ENCODE data around the gene DBP. TPM values are rescaled to one million over a fixed set of nuclear protein-coding genes. Genes with fewer than 3 reads are reported as not detected.

Gene DBP
- total and polyA plus RNA-seq, 2 of the 13 experiments (the other 11 are each of a cell fraction or from before 2014, with no cell fraction given) = 1.7 to 5.8 TPM

DNA sequence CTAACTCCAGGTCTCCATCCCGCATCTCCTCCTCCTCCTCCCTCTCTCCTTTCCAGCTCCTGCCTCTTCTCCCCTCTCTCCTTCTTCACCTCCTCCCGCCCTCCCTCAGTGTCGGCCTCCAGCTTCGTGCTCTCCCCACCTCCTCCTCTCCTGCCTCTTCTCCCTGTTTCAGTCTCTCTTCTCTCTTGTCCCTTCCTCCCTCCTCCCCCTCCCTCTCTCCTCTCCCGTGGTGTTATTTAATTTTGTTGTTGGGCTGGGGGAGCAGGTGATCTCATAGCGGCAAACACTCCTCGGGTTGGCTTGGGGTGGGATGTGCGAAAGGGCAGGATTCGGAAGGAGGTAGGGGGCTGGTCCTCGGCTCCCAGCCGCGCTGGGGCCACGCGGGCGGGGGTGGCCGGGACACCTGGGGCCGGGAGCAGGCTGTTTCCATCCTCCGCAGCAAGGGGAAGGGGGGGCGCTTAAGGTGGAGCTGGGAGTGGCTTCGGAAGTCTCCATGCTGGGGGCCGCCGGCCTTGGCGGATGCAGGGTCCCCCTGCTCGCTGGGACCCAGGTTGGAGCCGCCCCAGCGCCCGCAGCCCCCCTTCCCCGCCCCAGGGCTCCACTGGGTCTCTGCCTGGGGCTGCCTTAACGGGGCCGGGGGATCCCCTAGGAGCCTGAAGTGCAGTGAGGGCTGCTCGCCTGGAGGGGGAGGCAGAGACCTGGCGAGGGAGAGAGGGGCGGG is 9.0 kb upstream of the DBP start, which contains the start of gene CA11 (continued):
- TF ChIP-seq, protein P1, sequence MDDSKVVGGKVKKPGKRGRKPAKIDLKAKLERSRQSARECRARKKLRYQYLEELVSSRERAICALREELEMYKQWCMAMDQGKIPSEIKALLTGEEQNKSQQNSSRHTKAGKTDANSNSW (CRISPR knock-in tag; IDR thresholded peaks at IDR 0.05; ENCODE audit: borderline replicate concordance) = 0 out of 2 replicates have a peak, but pooled peaks have one; percentile 30
- TF ChIP-seq MBD4 (IDR thresholded peaks at IDR 0.05; ENCODE audit: borderline replicate concordance, low read length) (no peak), RFX3 (CRISPR knock-in tag; IDR thresholded peaks at IDR 0.05) (no peak), TCF7 (IDR thresholded peaks at IDR 0.05; ENCODE audit: low read depth) (no peak), NR2C2 (CRISPR knock-in tag; IDR thresholded peaks at IDR 0.05; ENCODE audit: borderline replicate concordance) (no peak), FIP1L1 (IDR thresholded peaks at IDR 0.05; ENCODE audit: borderline replicate concordance, insufficient read depth, low read depth, low read length) (no peak), TAF1 (CRISPR knock-in tag; IDR thresholded peaks at IDR 0.05) (no peak), SSRP1 (CRISPR knock-in tag; IDR thresholded peaks at IDR 0.05) (0 out of 2 replicates have a peak, but pooled peaks have one; percentile 44), GABPB1 (CRISPR knock-in tag; IDR thresholded peaks at IDR 0.05) (peak; percentile 58; the same call in 1 of the 2 replicates), ZNF749 (CRISPR knock-in tag; IDR thresholded peaks at IDR 0.05; ENCODE audit: borderline replicate concordance) (no peak), NRL (CRISPR knock-in tag; IDR thresholded peaks at IDR 0.05; ENCODE audit: borderline replicate concordance) (no peak), TOPORS (CRISPR knock-in tag; IDR thresholded peaks at IDR 0.05) (no peak), SP5 (CRISPR knock-in tag; IDR thresholded peaks at IDR 0.05; ENCODE audit: borderline replicate concordance, low read depth) (peak; percentile 84), STAG1 (CRISPR knock-in tag; IDR thresholded peaks at IDR 0.05) (peak; percentile 88), FOXA3 (CRISPR knock-in tag; IDR thresholded peaks at IDR 0.05) (no peak), SNRNP70 (IDR thresholded peaks at IDR 0.05; ENCODE audit: low read depth, low read length) (no peak), ZFP36L2 (CRISPR knock-in tag; IDR thresholded peaks at IDR 0.05) (no peak), ZSCAN25 (CRISPR knock-in tag; IDR thresholded peaks at IDR 0.05) (peak; percentile 93), ZNF563 (CRISPR knock-in tag; IDR thresholded peaks at IDR 0.05) (no peak), ZNF44 (CRISPR knock-in tag; IDR thresholded peaks at IDR 0.05) (no peak), ZNF550 (CRISPR knock-in tag; IDR thresholded peaks at IDR 0.05; ENCODE audit: borderline replicate concordance) (no peak)
- TF ChIP-seq, protein P2, sequence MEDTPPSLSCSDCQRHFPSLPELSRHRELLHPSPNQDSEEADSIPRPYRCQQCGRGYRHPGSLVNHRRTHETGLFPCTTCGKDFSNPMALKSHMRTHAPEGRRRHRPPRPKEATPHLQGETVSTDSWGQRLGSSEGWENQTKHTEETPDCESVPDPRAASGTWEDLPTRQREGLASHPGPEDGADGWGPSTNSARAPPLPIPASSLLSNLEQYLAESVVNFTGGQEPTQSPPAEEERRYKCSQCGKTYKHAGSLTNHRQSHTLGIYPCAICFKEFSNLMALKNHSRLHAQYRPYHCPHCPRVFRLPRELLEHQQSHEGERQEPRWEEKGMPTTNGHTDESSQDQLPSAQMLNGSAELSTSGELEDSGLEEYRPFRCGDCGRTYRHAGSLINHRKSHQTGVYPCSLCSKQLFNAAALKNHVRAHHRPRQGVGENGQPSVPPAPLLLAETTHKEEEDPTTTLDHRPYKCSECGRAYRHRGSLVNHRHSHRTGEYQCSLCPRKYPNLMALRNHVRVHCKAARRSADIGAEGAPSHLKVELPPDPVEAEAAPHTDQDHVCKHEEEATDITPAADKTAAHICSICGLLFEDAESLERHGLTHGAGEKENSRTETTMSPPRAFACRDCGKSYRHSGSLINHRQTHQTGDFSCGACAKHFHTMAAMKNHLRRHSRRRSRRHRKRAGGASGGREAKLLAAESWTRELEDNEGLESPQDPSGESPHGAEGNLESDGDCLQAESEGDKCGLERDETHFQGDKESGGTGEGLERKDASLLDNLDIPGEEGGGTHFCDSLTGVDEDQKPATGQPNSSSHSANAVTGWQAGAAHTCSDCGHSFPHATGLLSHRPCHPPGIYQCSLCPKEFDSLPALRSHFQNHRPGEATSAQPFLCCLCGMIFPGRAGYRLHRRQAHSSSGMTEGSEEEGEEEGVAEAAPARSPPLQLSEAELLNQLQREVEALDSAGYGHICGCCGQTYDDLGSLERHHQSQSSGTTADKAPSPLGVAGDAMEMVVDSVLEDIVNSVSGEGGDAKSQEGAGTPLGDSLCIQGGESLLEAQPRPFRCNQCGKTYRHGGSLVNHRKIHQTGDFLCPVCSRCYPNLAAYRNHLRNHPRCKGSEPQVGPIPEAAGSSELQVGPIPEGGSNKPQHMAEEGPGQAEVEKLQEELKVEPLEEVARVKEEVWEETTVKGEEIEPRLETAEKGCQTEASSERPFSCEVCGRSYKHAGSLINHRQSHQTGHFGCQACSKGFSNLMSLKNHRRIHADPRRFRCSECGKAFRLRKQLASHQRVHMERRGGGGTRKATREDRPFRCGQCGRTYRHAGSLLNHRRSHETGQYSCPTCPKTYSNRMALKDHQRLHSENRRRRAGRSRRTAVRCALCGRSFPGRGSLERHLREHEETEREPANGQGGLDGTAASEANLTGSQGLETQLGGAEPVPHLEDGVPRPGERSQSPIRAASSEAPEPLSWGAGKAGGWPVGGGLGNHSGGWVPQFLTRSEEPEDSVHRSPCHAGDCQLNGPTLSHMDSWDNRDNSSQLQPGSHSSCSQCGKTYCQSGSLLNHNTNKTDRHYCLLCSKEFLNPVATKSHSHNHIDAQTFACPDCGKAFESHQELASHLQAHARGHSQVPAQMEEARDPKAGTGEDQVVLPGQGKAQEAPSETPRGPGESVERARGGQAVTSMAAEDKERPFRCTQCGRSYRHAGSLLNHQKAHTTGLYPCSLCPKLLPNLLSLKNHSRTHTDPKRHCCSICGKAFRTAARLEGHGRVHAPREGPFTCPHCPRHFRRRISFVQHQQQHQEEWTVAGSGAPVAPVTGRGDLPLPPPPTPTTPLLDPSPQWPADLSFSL (CRISPR knock-in tag; IDR thresholded peaks at IDR 0.05) = no peak

All from HepG2 (cell line).